GM21576 (cell line): ENCODE results near the gene ADARB1.

Experiments
- ATAC-seq: cut with Tn5 transposase; IDR thresholded peaks from one replicate; pipeline ENCODE4 v1.9.1; 2021; ENCODE audit warnings: mild to moderate bottlenecking, moderate library complexity; ENCODE audit not compliant: unreplicated experiment

ADARB1 gene

GRCh38 chr21:45112371-45112770, 38.0 kb downstream of the ADARB1 start:
- no peak for ATAC-seq

- ATAC-seq = no peak
These were observed 39.2 kb downstream of the ADARB1 start for GRCh38 chr21:45113543-45113942.

- no peak for ATAC-seq
These were observed 39.7 kb downstream of the ADARB1 start for GRCh38 chr21:45114072-45114471.

- no peak for ATAC-seq
These were observed 40.1 kb downstream of the ADARB1 start for GRCh38 chr21:45114475-45114874.

- no peak for ATAC-seq
These were observed 40.8 kb downstream of the ADARB1 start for GRCh38 chr21:45115141-45115540.

GRCh38 chr21:45116066-45116465, 41.7 kb downstream of the ADARB1 start:
- no peak for ATAC-seq

- no peak for ATAC-seq
These were observed 42.9 kb downstream of the ADARB1 start for GRCh38 chr21:45117314-45117713.

- ATAC-seq = no peak
These were observed 43.7 kb downstream of the ADARB1 start for GRCh38 chr21:45118099-45118498.

GRCh38 chr21:45119812-45120211, 45.4 kb downstream of the ADARB1 start:
- no peak for ATAC-seq

- no peak for ATAC-seq
These were observed 46.6 kb downstream of the ADARB1 start for GRCh38 chr21:45120975-45121374.

- no peak for ATAC-seq
These were observed 47.6 kb downstream of the ADARB1 start for GRCh38 chr21:45122030-45122429.

GRCh38 chr21:45122432-45123132, 48.2 kb downstream of the ADARB1 start:
- ATAC-seq = no peak

- no peak for ATAC-seq
These were observed 49.1 kb downstream of the ADARB1 start for GRCh38 chr21:45123440-45123839.

GRCh38 chr21:45124596-45124995, 50.2 kb downstream of the ADARB1 start:
- no peak for ATAC-seq

- no peak for ATAC-seq
These were observed 51.0 kb downstream of the ADARB1 start for GRCh38 chr21:45125357-45125756.

GRCh38 chr21:45126204-45126626, 51.8 kb downstream of the ADARB1 start:
- ATAC-seq = no peak

- no peak for ATAC-seq
These were observed 52.6 kb downstream of the ADARB1 start for GRCh38 chr21:45126983-45127382.

- ATAC-seq = no peak
These were observed 53.6 kb downstream of the ADARB1 start for GRCh38 chr21:45127937-45128336.

- no peak for ATAC-seq
These were observed 54.3 kb downstream of the ADARB1 start for GRCh38 chr21:45128613-45129188.

GRCh38 chr21:45129189-45129923, 55.0 kb downstream of the ADARB1 start:
- no peak for ATAC-seq

GRCh38 chr21:45130324-45130774, 56.0 kb downstream of the ADARB1 start:
- no peak for ATAC-seq

GRCh38 chr21:45131537-45131999, 57.2 kb downstream of the ADARB1 start:
- no peak for ATAC-seq
